GM04503 (cell line): Measurements from ENCODE around the gene TMEM198.

ENCODE experiments used
- DNase-seq: peaks from one replicate; pipeline ENCODE4 v3.0.0-alpha.2; 2012; ENCODE audit warnings: low read depth

TMEM198 gene, protein sequence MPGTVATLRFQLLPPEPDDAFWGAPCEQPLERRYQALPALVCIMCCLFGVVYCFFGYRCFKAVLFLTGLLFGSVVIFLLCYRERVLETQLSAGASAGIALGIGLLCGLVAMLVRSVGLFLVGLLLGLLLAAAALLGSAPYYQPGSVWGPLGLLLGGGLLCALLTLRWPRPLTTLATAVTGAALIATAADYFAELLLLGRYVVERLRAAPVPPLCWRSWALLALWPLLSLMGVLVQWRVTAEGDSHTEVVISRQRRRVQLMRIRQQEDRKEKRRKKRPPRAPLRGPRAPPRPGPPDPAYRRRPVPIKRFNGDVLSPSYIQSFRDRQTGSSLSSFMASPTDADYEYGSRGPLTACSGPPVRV

DNA sequence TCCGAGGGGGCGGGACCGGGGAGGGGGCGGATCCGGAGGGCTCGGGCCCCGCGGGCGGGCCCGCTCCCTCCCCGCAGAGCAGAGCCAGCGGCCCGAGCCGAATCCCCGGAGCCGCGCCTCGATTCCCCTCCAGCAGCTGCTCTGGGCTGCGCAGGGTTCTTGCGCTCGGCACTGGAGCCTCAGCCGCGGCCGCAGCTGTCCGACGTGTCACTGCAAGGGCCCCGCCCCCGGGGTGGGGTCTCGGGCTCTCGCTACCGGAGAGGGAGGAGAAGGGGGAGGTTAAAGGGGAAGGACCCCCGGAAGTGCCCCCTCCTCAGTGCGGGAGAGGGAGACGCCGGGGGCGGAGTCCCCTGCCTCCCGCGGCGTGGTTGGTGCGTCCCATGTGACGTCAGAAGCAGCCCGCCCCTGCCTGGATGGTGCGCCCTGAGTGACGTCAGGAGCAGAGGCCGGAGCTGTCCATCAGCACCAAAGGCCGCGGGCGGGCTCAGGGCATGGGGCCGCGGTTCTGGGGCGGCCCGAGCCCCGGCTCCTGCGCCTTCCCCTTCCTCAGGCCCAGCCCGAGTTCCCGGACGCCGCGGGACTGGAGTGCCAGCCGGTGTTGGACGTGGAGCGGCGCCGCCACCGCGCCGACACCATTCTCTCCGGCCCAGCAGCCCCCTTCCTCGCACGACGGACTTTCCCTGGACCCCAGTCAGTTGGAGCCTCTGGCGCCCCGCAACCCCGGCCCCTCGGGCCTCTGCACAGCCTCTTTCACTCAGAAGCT, at the start of gene TMEM198, which contains the start of gene CHPF:
Gene TMEM198, plus strand, starts transcription at position 433 of the 763 bp plus-strand sequence. CDS start 700 bp downstream, outside the sequence.
Gene CHPF, minus strand, starts transcription at position 214 of the 763 bp plus-strand sequence. CDS start 271 bp downstream, outside the sequence.
- DNase-seq = peak; percentile 90

DNA sequence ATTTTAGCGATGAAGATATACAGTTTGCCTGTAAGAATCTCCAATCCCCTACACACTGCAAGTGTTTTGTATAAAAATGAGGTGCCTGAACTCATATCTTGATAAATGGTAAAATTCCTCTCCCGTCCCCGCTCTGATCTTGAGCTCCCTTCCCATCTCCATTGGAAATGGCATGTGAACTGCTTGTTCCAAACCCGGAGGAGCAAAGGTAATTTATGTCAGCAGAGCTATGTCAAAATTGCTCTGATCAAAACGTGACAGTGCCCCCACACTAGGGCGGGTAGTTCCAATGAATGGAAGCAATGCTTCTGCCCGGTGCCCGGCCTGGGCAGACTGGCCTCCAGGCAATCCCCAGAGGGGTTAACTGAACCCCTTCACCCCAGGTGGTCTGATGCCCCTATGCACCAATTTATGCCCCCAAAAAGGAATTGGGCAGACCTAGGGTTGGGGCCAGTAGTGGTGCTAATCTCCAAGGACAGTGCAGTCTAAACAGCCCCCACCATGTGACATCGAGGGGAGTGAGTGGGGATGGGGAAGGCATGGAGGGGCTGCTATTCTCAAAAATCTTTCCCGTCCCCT, 48.8 kb upstream of the TMEM198 start:
- DNase-seq = no peak

DNA sequence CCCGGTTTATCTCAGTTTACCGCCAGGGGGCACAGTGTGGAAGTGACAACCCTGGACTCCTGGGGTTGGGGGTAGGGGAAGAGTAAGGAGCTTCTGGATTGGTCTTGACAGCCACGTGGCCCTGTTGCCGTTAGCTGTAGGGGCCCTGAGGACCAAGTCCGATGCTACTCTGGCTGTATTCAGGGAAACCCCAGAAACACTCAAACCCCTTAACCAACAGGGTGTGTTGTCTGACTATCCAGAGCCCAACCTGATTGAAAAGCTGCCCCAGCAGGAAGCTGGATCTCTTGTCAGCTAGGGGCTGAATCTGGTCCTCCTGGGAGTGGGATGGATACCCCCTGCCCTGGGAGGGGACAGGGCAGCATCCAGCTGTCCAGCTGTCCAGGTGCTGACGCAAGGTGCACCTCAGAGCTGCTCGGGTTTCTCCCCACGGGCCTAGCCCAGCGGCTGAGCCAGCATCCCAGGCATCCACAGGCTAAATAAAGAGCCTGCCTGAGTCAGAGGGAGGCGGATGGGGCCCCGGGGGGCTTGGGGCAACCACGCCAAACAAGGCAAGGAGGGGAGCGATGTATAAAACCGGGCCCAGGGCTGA, 48.2 kb upstream of the TMEM198 start:
- peak; percentile 24 for DNase-seq

DNA sequence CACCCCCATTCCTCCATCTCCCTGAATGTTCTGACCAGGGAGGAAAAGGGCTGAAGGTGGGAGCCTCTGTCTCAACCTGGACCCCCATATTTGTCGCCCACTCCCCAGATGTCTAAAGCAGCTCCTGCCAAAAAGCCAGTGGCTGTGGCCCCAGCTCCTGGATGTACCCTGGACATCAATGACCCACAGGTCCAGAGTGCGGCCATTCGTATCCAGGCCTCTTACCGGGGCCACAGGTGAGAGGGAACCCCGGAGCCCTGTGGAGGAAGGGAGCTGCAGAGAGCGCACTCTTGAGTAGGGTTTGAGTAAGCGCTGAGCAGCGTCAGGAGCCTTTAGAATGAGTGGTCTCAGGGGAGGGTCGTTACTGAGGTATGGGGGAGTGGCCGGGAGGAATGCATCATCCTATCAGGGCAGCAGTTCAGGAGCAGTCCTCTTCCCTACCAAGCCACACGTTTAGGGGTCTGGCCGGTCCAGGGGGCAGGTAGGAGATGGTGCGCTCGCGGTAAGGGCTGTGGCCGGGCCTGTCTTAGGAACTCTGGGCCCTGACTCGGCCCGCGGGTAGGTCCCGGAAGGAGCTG, 47.5 kb upstream of the TMEM198 start:
- no peak for DNase-seq

DNA sequence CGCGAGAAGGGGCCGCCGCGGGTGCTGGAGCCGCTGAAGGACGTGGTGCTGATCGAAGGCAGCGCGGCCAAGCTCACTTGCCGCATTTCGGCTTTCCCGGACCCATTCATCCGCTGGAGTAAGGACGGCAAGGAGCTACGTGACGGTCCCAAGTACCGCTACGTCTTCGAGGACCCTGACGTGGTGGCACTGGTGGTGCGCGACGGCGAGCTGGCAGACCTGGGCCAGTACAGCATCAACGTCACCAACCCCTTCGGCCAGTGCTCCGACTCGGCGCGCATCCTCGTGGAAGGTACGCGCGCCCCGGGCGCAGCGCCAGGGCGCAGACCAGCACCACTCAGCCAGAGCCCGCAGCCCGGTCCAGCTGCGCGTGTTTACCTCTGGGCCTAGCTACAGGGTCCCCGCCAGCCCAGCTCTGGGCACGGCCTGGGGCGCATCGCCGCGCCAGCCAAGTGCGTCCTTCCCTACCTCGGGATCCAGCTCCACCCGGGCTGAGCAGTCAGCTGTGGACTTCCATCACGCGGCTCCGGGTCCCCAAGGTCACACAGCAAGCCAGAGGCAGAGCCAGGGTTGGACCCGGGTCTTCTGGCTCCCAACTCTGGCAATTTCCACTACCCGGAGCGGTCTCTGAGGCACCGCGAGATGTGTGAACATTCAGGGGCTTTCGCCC, 46.9 kb upstream of the TMEM198 start:
- DNase-seq = no peak

DNA sequence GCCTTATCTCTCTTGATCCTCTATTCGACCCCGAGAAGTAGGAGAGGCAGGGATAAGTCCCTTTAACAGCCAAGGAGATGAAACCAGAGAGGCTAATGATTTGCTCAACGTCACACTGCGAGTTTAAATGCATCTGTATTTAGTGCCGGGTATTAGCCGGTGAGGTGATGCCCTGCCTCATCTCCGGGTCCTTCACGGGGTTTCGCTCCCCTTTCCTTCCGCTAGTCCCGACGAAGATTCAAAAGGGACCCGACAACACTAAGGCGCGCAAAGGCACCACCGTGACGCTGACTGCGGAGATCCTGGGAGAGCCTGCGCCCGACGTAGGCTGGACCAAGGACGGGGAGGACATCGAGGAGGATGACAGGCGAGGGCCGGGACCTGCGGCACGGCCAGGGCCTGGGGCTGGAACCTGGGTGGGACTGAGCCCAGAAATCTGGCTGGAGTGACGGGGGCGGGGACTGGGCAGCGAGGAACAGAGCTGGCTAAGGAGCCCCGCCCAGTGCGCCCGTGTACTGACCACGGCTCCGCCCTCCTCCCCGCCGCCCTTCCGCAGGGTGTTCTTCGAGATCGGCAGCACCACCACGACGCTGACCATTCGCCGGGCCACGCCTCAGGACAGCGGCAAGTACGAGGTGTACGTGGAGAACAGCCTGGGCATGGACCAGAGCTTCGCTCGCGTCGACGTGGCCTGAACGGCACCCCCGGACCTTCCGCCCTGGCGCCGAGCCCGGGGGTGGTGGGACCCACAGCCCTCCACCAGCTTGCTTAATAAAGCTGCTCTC, 46.1 kb upstream of the TMEM198 start:
- peak; percentile 34 for DNase-seq

DNA sequence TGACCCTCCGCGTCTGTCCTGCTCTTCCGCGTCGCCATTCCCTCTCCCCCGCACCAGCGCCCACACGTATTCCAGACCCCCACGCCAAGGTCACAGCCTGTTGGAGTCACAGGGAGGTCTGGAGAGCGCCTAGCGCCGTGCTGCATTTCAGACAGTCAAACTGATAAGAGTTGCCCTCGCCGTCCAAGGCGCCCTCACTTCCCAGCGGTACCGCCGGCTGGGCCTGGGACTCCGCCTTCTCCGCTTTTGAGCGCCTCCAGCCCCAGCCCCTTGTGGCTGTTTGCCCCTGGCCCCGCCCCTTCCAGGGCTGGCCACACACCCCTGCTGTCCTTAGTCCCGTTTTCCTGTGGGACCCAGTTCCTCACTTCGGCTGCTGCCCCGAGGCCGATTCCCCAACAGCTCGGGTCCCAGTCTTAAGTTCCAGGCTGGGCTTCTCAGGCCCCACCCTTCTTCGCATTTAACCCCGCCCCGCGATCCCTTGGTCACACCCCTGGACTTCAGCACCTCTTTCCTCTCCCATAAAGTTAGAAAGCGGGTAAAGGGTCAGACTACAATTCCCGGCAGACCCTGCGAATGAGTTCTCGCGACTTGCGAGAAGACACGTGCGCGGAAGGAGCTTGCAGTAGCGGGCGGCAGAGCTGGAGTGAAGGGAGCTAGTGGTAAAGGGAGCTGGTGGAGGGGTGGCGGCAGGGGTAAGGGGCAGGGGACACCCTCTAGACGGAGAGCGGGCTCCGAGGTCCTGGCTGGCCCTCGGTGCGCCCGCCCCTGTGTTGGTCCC, 45.4 kb upstream of the TMEM198 start, which contains the start of gene GMPPA:
Gene GMPPA, plus strand, starts transcription at position 612 of the 778 bp plus-strand sequence. CDS start 1,085 bp downstream, outside the sequence.
- peak; percentile 96 for DNase-seq

DNA sequence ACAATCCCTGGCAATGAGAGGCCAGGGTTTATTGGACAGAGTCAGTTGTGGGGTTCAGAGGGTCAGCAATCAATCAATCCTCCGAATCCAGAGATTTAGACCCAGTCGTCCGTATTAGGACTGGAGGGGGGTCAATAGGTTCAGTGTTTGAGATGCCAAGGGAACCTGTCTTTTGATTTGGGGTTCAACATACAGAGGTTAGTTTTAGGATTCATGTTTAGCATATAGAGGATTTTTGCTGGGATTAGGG, 44.8 kb upstream of the TMEM198 start:
- DNase-seq = no peak

DNA sequence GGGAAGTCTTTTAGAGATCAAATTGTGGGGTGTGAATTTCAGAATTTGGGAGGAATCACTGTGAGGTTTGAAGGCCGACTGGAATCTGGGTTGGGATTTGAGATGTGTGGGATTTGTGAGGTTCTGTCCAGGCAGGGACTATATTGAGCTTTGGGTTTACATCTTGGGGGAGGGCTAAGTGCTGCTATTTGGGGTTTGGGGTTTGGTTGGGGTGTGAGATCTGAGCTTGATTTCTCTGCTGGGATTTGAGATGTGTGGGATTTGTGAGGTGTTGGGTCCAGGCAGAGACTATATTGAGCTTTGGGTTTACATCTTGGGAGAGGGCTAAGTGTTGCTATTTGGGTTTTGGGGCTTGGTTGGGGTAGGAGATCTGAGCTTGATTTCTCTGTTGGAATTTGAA, 44.3 kb upstream of the TMEM198 start:
- no peak for DNase-seq

DNA sequence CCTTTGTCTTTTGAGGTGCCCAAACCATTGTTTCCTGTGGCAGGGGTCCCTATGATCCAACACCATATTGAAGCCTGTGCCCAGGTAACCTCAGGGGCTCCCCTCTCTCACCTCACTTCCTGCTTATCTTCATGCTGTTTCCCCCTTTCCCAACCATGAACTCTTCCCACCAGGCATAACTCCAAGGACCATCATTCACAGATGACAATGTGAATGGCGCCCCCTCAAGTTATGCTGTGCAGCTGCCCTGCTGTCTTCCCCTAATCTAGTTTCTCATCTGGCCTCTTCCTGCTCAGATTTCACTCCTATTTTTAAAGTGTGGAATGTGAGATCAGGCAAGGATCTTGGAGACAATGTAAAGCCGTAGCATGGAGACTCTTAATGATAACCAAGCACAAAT, 43.7 kb upstream of the TMEM198 start:
- no peak for DNase-seq

DNA sequence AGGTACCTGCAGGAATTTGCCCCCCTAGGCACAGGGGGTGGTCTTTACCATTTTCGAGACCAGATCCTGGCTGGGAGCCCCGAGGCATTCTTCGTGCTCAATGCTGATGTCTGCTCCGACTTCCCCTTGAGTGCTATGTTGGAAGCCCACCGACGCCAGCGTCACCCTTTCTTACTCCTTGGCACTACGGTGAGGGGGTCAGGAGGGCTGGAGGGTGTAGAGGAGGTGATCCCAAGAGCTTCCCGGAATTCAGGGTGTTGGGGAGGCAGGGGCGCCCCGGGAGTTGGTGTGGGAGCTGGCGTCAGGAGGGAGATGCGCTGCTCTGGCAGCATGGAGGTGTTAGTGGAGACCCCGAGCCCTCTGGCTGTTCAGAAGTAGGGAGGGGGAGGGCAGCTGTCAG, 42.0 kb upstream of the TMEM198 start:
- no peak for DNase-seq

DNA sequence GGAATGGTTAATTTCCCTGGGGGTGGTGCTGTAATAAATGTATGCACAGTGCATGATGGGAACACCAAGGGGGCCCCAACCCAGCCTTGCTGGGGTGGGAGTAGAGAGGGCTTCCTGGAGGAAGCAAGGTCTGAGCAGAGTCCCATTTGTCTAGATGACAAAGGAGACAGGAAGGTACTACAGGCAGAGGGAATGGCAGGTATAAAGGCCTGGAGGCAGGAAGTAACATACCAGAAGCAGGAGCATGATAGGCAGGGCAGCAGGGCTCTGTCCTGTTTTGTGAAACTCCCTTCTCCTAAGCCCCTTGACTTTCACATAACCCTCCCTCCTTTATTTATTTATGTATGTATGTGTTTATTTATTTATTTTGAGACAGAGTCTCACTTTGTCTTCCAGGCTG, 41.2 kb upstream of the TMEM198 start:
- DNase-seq = no peak

DNA sequence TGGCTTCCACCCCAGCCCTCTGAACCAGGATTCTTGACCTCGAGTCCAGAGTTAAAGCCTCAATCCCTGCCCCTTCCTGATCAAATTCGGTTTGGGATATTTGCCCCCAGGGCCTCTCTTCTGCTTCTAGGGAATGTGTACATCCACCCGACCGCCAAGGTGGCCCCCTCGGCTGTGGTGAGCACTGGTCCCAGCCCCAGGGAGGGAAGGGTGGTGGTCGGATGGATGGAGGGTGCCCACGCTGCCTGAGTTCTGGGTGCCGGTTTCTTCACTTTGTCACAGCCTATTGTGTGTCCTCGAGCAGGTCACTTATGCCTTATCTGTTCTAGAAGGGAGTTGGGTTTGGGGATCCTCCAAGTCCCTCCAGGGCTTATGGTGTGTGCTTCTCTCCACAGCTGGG, 38.2 kb upstream of the TMEM198 start:
- DNase-seq = no peak

DNA sequence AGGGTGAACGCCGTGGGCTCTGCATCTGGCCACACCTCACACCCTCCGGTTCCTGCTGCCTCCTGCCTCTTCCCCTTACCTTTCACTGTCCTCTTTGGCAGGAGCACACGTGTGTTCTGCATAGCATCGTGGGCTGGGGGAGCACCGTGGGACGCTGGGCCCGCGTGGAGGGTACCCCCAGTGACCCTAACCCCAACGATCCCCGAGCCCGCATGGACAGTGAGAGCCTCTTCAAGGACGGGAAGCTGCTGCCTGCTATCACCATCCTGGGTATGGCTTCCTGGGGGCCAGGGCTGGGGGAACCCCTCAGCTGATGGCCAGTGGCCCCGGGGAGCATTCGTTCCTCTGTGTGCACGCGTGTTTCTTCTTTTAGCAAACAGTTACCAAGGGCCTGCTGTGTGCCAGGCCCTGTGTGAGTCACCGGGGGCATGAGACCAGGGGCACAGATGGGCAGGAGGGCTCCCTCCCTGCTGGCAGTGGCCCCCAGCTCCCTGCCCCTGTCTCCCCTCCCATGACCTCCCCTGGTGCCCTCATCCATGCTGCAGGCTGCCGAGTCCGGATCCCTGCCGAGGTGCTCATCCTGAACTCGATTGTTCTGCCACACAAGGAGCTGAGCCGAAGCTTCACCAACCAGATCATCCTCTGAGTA, 37.6 kb upstream of the TMEM198 start:
- DNase-seq = no peak

DNA sequence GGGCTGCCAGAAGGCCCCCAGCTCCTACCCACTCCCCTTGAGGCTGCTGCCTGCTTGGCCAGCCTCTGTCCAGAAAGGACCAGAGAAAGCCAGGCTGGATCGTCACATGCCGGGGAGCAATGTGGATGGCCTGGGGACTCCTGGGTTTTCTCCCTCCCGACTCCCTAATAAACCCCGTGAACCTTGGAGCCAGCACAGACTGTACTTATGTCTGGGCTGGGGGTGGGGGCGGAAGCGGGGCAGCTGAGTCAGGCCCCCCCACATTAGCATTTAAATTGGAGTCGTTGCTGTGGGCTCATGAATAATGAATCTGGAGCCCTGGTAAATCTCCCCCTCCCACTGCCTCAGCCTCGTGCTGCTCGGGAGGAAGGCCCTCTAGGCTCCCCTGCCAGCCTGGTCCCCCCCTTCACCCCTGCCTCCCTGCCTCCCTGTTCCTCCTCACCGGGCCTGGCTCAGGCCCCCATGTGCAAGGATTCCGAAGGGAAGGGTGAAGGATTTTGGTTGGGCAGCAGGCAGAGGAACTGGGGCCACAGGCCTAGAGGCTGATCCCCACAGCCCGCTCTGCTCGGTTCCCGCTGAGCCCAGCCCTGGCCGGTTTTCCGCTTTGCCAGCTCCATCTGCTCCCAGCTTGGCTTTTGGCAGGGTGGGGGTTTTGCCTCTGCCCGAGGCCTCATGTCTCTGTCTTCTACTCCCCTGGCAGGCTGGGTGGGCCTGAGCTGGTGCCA, 36.9 kb upstream of the TMEM198 start:
- DNase-seq = no peak

DNA sequence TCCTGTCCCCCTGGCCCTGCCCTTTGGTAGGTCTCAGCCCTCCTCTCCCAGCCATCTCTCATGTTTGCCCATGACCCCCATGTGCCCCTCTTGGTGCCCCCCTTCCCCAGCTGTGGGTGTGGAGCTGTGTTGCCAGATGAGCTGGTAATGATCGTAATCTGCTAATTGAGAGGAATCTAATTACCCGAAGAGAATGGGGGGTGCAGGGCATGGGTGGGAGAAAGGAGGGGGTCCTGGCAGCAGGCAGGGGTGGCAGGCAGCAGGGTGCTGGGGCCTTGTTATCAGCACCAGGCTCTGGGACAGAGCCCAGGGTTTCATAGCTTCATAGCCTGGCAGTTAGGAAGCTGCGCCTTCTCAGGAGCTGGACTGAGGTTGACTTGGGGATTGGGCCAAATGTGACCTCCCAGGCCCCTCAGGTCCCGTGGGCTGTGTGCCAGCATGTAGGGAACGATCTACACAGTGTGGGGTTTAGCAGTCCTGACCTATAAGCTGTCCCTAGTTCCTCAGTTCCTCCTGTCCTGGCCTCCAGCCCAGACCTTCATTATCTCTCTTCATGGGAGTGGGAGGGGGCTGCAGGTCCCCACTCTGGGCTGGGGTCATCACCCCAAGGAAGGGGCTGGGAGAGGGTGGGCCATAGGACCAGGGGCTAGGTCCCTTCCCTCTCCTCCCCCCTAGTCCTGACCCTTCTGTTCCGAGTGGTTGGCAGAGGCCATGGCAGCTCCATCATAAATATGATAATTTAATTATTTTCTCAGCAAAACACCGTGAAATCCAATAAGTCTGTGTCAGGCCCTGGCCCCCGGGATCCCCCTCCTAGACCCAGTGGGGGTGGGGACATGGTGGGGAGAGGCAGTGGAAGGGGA, 36.0 kb upstream of the TMEM198 start:
- no peak for DNase-seq

DNA sequence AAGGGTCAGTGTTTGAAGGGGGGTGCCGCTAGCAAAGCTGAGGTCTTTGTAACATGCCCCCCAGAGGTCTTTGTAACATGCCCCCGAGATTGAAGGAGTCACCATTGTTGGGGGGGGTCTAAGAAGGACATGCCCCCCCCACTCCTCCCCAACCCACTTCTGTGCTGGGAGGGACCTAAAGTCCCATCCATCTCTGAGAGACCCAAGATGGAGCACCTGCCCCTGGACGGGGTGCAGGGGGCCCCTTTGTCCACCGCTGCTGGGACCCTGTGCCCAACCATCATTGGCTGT, 35.4 kb upstream of the TMEM198 start:
- no peak for DNase-seq
